ENCODE measurements around the gene KCNH2.
"Not testable (repeated sequence)": the region's sequence is repeated elsewhere in the genome, so short reads cannot be mapped to it uniquely, and the experiment has no call there.

The KCNH2 gene

GRCh38 chr7:150978126-150978789 is at the start of gene KCNH2:
Gene KCNH2 (minus strand): TSS chr7:150978321. CDS start chr7:150977913, 408 bp downstream.
- peak within 1 kb of the TSS; percentile 29 for H3K4me3 ChIP-seq (ENCODE audit: low read depth, low read length)
- no peak for DNase-seq (ENCODE audit: low read depth)
- TF ChIP-seq CTCF (IDR thresholded peaks at IDR 0.05; ENCODE audit: insufficient read depth, low read depth, low read length, missing control alignments): no peak

GRCh38 chr7:151027728-151028130 is 49.6 kb upstream of the KCNH2 start:
- H3K4me3 ChIP-seq (ENCODE audit: low read depth, low read length): peak overlapping the region; percentile 63
- DNase-seq (ENCODE audit: low read depth): not testable (repeated sequence)

GRCh38 chr7:151026771-151027727 is 48.9 kb upstream of the KCNH2 start:
- not testable (repeated sequence) for H3K4me3 ChIP-seq (ENCODE audit: low read depth, low read length); DNase-seq (ENCODE audit: low read depth)

GRCh38 chr7:151025924-151026671 is 48.0 kb upstream of the KCNH2 start:
- H3K4me3 ChIP-seq (ENCODE audit: low read depth, low read length): no peak overlapping the region
- TF ChIP-seq CTCF (IDR thresholded peaks at IDR 0.05; ENCODE audit: insufficient read depth, low read depth, low read length, missing control alignments): no peak
- no peak for DNase-seq (ENCODE audit: low read depth)

- DNase-seq (ENCODE audit: low read depth): no peak
- no peak within 1 kb of the TSS for H3K4me3 ChIP-seq (ENCODE audit: low read depth, low read length)
- TF ChIP-seq CTCF (IDR thresholded peaks at IDR 0.05; ENCODE audit: insufficient read depth, low read depth, low read length, missing control alignments): no peak
These were observed 46.4 kb upstream of the KCNH2 start, which contains the start of gene ATG9B for GRCh38 chr7:151024435-151025056. Gene ATG9B (minus strand): TSS chr7:151024494. CDS start chr7:151024423, 71 bp downstream.

GRCh38 chr7:151023232-151023631 is 45.1 kb upstream of the KCNH2 start:
- H3K4me3 ChIP-seq (ENCODE audit: low read depth, low read length): no peak overlapping the region
- no peak for DNase-seq (ENCODE audit: low read depth)
- TF ChIP-seq CTCF (IDR thresholded peaks at IDR 0.05; ENCODE audit: insufficient read depth, low read depth, low read length, missing control alignments): no peak

GRCh38 chr7:151020231-151020630 is 42.1 kb upstream of the KCNH2 start:
- no peak for TF ChIP-seq CTCF (IDR thresholded peaks at IDR 0.05; ENCODE audit: insufficient read depth, low read depth, low read length, missing control alignments)
- no peak for DNase-seq (ENCODE audit: low read depth)
- no peak overlapping the region for H3K4me3 ChIP-seq (ENCODE audit: low read depth, low read length)

All from GM12865 (cell line).